ENCODE results near the gene PNPLA5. TPM values are rescaled to one million over a fixed set of nuclear protein-coding genes. Genes with fewer than 3 reads are reported as not detected.

The PNPLA5 gene
- total and polyA plus RNA-seq, 2 of the 8 experiments (the other 6 are each of a cell fraction or from before 2014, with no cell fraction given), result 3.9 to 6.8 TPM

- Histone ChIP-seq H3K23me2 (ENCODE audit: low read depth, low read length) (peaks cover 11% of the 10 kb centered on the region; the same call in 1 of the 2 replicates), H2BK15ac (ENCODE audit: low read length) (no peak overlapping the region), H2BK12ac (ENCODE audit: low read depth, low read length) (no peak overlapping the region; the same call in 1 of the 2 replicates), H3K4me1 (replicated peaks in 1 of 4; ENCODE audit: control insufficient read depth in 3 of 4, insufficient read depth in 4 of 4, low read length in 3 of 4) (peaks cover 0 to 10% (median 6%) of the 10 kb centered on the region in 4 experiments; a peak in 5 of 7 replicates), H3K79me2 (ENCODE audit: control insufficient read depth in 1 of 2, insufficient read depth in 2 of 2, low read length in 2 of 2) (no peaks in the 10 kb centered on the region), H3K9ac (replicated peaks in 1 of 4; ENCODE audit: extremely low read depth in 1 of 4, low read depth in 3 of 4, low read length in 3 of 4) (no peak overlapping the region), H3K4me3 (ENCODE audit: extremely low read depth in 1 of 4, insufficient read depth in 2 of 4, low read depth in 3 of 4, low read length in 4 of 4) (no peak overlapping the region), H4K5ac (ENCODE audit: insufficient read length, low read depth, low read length) (no peak overlapping the region), H3K27me3 (replicated peaks in 1 of 4; ENCODE audit: control insufficient read depth in 3 of 4, extremely low read depth in 1 of 4, insufficient read depth in 3 of 4, low read length in 3 of 4) (peaks cover 0 to 4% (median 1%) of the 10 kb centered on the region in 4 experiments; a peak in 3 of 7 replicates), H2BK5ac (ENCODE audit: low read depth, low read length) (no peak overlapping the region; the same call in 1 of the 2 replicates), H2BK120ac (replicated peaks; ENCODE audit: low read depth, low read length) (no peak overlapping the region), H3K4me2 (ENCODE audit: insufficient read depth in 1 of 2, low read depth in 2 of 2, low read length in 2 of 2) (no peak overlapping the region), H3K79me1 (ENCODE audit: low read depth, low read length) (no peaks in the 10 kb centered on the region), H3K14ac (ENCODE audit: insufficient read length) (no peak overlapping the region), H3K36me3 (ENCODE audit: control insufficient read depth in 2 of 4, insufficient read depth in 4 of 4, low read length in 3 of 4) (0 out of 8 replicates have a peak, but pooled peaks cover 0 to 2% (median 0%) of the 10 kb centered on the region in 4 experiments), H3K27ac (ENCODE audit: low read depth, low read length) (no peak overlapping the region), H2AFZ (ENCODE audit: low read length) (no peak overlapping the region), H3K56ac (replicated peaks; ENCODE audit: insufficient read length, low read depth, low read length) (no peak overlapping the region), H2BK20ac (ENCODE audit: low read length) (no peak overlapping the region), H3K9me3 (ENCODE audit: insufficient read depth in 2 of 2, low read depth in 1 of 2, low read length in 1 of 2) (no peaks in the 10 kb centered on the region), H2AK5ac (ENCODE audit: low read depth, low read length) (no peak overlapping the region), H3K23ac (ENCODE audit: insufficient read length) (no peak overlapping the region), H4K91ac (replicated peaks; ENCODE audit: insufficient read length, low read length) (no peak overlapping the region), H3K4ac (replicated peaks; ENCODE audit: insufficient read length, low read depth, low read length) (no peak overlapping the region), H4K8ac (ENCODE audit: extremely low read depth, insufficient read depth, low read length) (no peak overlapping the region), H4K20me1 (replicated peaks in 1 of 2; ENCODE audit: control insufficient read depth in 1 of 2, insufficient read depth in 2 of 2, low read length in 2 of 2) (peaks cover 3 to 13% of the 10 kb centered on the region in 2 experiments), H3K18ac (ENCODE audit: extremely low read depth, low read length) (no peak overlapping the region)
- WGBS, 2 experiments (ENCODE audit: extremely low coverage in 1 of 2, insufficient coverage in 1 of 2, insufficient read length in 1 of 2, insufficient replicate concordance in 2 of 2, low coverage in 1 of 2, low lambda C conversion rate in 2 of 2, missing lambda C conversion rate in 1 of 2), result 86% methylated on average over 4 of the region's 4 CpGs; no CpG with 5 or more reads in 1 of the 2 experiments
- TF ChIP-seq BRCA1 (IDR thresholded peaks at IDR 0.05; ENCODE audit: low read depth, low read length), result no peak
- ChIA-PET POLR2A (ENCODE audit: partially characterized antibody) (no interaction called here), CTCF (ENCODE audit: partially characterized antibody) (interaction anchor here (0.8 to 7.5 kb wide), 4 partner anchors 13 to 372 kb away, joined by 3 to 226 read pairs (median 4); partner anchors contain the start of gene PNPLA5)
- no peak for FAIRE-seq
- DNase-seq (ENCODE audit: low read depth in 1 of 2, low spot score in 2 of 2), result no peak
Observed at GRCh38 chr22:43887391-43887790, 4.4 kb downstream of the PNPLA5 start.
